ENCODE results near the gene CRNKL1. TPM values are rescaled to one million over a fixed set of nuclear protein-coding genes. Genes with fewer than 3 reads are reported as not detected.

The CRNKL1 gene
- total and polyA plus RNA-seq, 2 donors (not counting 3 experiments of a cell fraction or from before 2014, with no cell fraction given) = 4.9 to 22.3 TPM

GRCh38 chr20:20089018-20089417 lies 36.8 kb upstream of the CRNKL1 start:
- POLR2A ChIA-PET = interaction anchor here (0.7 kb wide), 1 partner anchor 455 kb away, joined by 3 read pairs; no protein-coding TSS in a partner anchor
- CTCF ChIA-PET = interaction anchor here (1.9 kb wide), 1 partner anchor 148 kb away, joined by 9 read pairs; no protein-coding TSS in a partner anchor
- BruUV-seq (replicated peaks) = no TSS peak
- no peaks in the 10 kb centered on the region for H3K9me3 ChIP-seq (replicated peaks; ENCODE audit: control insufficient read depth, insufficient read depth, low read length)
- no peak for FAIRE-seq
- H3K27me3 ChIP-seq (ENCODE audit: control insufficient read depth in 2 of 2, insufficient read depth in 2 of 2, low read length in 2 of 2) = peaks cover 0 to 2% of the 10 kb centered on the region in 2 experiments
- no peak overlapping the region for H3K4me2 ChIP-seq (ENCODE audit: insufficient read depth, low read length)
- H3K36me3 ChIP-seq (ENCODE audit: control insufficient read depth in 2 of 2, extremely low read depth in 1 of 2, insufficient read depth in 2 of 2, low read length in 2 of 2) = no peaks in the 10 kb centered on the region
- H3K27ac ChIP-seq (ENCODE audit: insufficient read depth, low read depth, low read length) = no peak overlapping the region
- intact Hi-C loops (cut with micrococcal nuclease) (loop anchor here (10.0 kb wide), 1 partner anchor 46 kb away; no protein-coding TSS in a partner anchor), dilution Hi-C loops (cut with MboI; ENCODE audit: extremely low pct_ligation_motif_present, low sequenced_read_pairs) (no loop called here)
- TF ChIP-seq EZH2 (IDR thresholded peaks at IDR 0.05; ENCODE audit: borderline replicate concordance, low read depth, low read length, severe bottlenecking) (no peak), JUN (IDR thresholded peaks at IDR 0.05; ENCODE audit: borderline replicate concordance, insufficient read depth, insufficient read length, low read depth) (no peak), POLR2A (IDR thresholded peaks at IDR 0.05; ENCODE audit: low read depth, low read length) (no peak), CTCF (IDR thresholded peaks at IDR 0.05; ENCODE audit: extremely low read depth in 1 of 2, insufficient read depth in 1 of 2, low read depth in 1 of 2, low read length in 2 of 2) (no peak), MYC (IDR thresholded peaks at IDR 0.05; ENCODE audit: low read depth, low read length) (no peak)
- H3K9ac ChIP-seq (replicated peaks; ENCODE audit: extremely low read depth, insufficient read depth, low read length) = no peak overlapping the region
- DNase-seq (ENCODE audit: low read depth, low spot score) = no peak
- H2AFZ ChIP-seq (ENCODE audit: low read depth, low read length) = no peak overlapping the region
- H3K79me2 ChIP-seq (ENCODE audit: control insufficient read depth, insufficient read depth, low read length) = no peaks in the 10 kb centered on the region
- no peaks in the 10 kb centered on the region for H4K20me1 ChIP-seq (replicated peaks; ENCODE audit: control insufficient read depth, extremely low read depth, insufficient read depth, low read length)
- H3K4me1 ChIP-seq (ENCODE audit: control insufficient read depth, extremely low read depth, insufficient read depth, low read length) = no peaks in the 10 kb centered on the region
- H3K4me3 ChIP-seq (replicated peaks in 1 of 3; ENCODE audit: insufficient read depth in 1 of 3, low read depth in 1 of 3, low read length in 3 of 3) = no peak overlapping the region
- no peaks in the 10 kb centered on the region for H3K9me1 ChIP-seq (replicated peaks; ENCODE audit: control insufficient read depth, extremely low read depth, insufficient read depth, low read length)

GRCh38 chr20:20085812-20086211 lies 33.5 kb upstream of the CRNKL1 start:
- no peaks in the 10 kb centered on the region for H4K20me1 ChIP-seq (replicated peaks; ENCODE audit: control insufficient read depth, extremely low read depth, insufficient read depth, low read length)
- no peak overlapping the region for H3K4me3 ChIP-seq (replicated peaks in 1 of 3; ENCODE audit: insufficient read depth in 1 of 3, low read depth in 1 of 3, low read length in 3 of 3)
- ChIA-PET CTCF (interaction anchor here (1.6 to 4.3 kb wide), 2 partner anchors 152 to 508 kb away, joined by 10 to 53 read pairs; no protein-coding TSS in a partner anchor), POLR2A (no interaction called here)
- H3K27me3 ChIP-seq (ENCODE audit: control insufficient read depth in 2 of 2, insufficient read depth in 2 of 2, low read length in 2 of 2) = peaks cover 0 to 11% of the 10 kb centered on the region in 2 experiments
- H3K79me2 ChIP-seq (ENCODE audit: control insufficient read depth, insufficient read depth, low read length) = no peaks in the 10 kb centered on the region
- no peaks in the 10 kb centered on the region for H3K36me3 ChIP-seq (ENCODE audit: control insufficient read depth in 2 of 2, extremely low read depth in 1 of 2, insufficient read depth in 2 of 2, low read length in 2 of 2)
- FAIRE-seq (no peak), DNase-seq (ENCODE audit: low read depth, low spot score) (no peak)
- H3K27ac ChIP-seq (ENCODE audit: insufficient read depth, low read depth, low read length) = no peak overlapping the region
- H3K4me1 ChIP-seq (ENCODE audit: control insufficient read depth, extremely low read depth, insufficient read depth, low read length) = no peaks in the 10 kb centered on the region
- H3K9me3 ChIP-seq (replicated peaks; ENCODE audit: control insufficient read depth, insufficient read depth, low read length) = no peaks in the 10 kb centered on the region
- TF ChIP-seq CTCF (IDR thresholded peaks at IDR 0.05; ENCODE audit: extremely low read depth in 1 of 2, insufficient read depth in 1 of 2, low read depth in 1 of 2, low read length in 2 of 2) = no peak
- TF ChIP-seq GATA2 (IDR thresholded peaks at IDR 0.05; ENCODE audit: insufficient read depth, insufficient read length, low read depth, low read length) = no peak
- TF ChIP-seq POLR2A (IDR thresholded peaks at IDR 0.05; ENCODE audit: low read depth, low read length) = no peak
- no peak for TF ChIP-seq JUN (IDR thresholded peaks at IDR 0.05; ENCODE audit: borderline replicate concordance, insufficient read depth, insufficient read length, low read depth)
- no TSS peak for BruUV-seq (replicated peaks)
- no peak overlapping the region for H3K4me2 ChIP-seq (ENCODE audit: insufficient read depth, low read length)
- dilution Hi-C loops (cut with MboI; ENCODE audit: extremely low pct_ligation_motif_present, low sequenced_read_pairs) = no loop called here
- H3K9me1 ChIP-seq (replicated peaks; ENCODE audit: control insufficient read depth, extremely low read depth, insufficient read depth, low read length) = no peaks in the 10 kb centered on the region
- no peak overlapping the region for H3K9ac ChIP-seq (replicated peaks; ENCODE audit: extremely low read depth, insufficient read depth, low read length)
- intact Hi-C loops (cut with micrococcal nuclease) = loop anchor here (10.0 kb wide), 1 partner anchor 49 kb away; no protein-coding TSS in a partner anchor
- no peak overlapping the region for H2AFZ ChIP-seq (ENCODE audit: low read depth, low read length)

Data from endothelial cell of umbilical vein (primary cell).